ENCODE measurements around the gene COL4A1. TPM values are rescaled to one million over a fixed set of nuclear protein-coding genes. Genes with fewer than 3 reads are reported as not detected.

COL4A1 gene
- total RNA-seq, 1 donor from 2014 or later, result 5,210 TPM

DNA sequence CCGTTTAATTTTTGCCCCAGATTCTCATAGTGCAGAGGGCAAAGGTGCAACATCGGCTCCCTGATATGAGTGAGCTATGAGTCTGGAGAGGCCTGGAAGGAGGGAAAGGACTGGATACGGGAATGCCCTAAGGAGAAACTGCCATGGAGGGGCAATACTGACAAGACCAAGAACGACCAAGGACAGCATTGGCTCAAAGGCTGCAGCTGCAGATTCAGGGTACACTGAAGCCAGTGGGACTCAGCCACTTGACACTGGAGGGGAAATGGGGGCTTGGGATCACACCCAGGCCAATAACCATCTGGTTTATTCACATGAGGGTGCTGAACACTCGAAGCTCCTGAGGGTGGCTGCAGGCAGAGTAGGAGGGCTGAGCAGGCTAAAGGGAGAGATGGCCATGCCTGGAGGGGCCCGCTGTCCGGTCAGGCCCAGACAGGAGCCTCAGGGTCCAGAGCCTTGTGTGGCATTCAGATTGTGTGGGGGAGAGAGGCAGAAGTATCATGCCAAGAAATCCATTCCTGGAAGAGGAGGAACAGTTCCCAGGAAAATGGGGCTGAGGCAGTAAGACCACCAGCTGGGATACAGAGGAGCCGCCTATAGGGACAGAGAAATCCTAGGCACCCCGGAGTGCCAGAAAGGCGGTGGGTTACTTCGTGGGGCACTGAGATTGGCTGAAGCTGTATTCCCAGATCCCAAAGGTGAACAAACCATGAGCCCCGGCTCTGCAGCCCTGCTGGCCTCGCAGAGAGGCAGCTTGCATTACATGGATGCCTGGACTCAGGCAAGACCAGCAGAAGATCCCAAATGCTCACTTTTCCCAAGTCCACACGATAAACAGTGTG, 20.7 kb downstream of the COL4A1 start:
- Mint-ChIP-seq H3K4me1 (ENCODE audit: low read depth) (peaks cover 93% of the 10 kb centered on the region), H3K27me3 (ENCODE audit: low read depth) (no peaks in the 10 kb centered on the region), H3K4me3 (ENCODE audit: unreplicated experiment) (no peak overlapping the region), H3K27ac (ENCODE audit: unreplicated experiment) (peak overlapping the region; percentile 86), H3K36me3 (ENCODE audit: low read depth) (peaks cover 43% of the 10 kb centered on the region), H3K9me3 (ENCODE audit: low read depth) (no peaks in the 10 kb centered on the region)
- TF ChIP-seq, protein P1, sequence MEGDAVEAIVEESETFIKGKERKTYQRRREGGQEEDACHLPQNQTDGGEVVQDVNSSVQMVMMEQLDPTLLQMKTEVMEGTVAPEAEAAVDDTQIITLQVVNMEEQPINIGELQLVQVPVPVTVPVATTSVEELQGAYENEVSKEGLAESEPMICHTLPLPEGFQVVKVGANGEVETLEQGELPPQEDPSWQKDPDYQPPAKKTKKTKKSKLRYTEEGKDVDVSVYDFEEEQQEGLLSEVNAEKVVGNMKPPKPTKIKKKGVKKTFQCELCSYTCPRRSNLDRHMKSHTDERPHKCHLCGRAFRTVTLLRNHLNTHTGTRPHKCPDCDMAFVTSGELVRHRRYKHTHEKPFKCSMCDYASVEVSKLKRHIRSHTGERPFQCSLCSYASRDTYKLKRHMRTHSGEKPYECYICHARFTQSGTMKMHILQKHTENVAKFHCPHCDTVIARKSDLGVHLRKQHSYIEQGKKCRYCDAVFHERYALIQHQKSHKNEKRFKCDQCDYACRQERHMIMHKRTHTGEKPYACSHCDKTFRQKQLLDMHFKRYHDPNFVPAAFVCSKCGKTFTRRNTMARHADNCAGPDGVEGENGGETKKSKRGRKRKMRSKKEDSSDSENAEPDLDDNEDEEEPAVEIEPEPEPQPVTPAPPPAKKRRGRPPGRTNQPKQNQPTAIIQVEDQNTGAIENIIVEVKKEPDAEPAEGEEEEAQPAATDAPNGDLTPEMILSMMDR (IDR thresholded peaks at IDR 0.05), result no peak
- no peak for DNase-seq (ENCODE audit: low spot score)

DNA sequence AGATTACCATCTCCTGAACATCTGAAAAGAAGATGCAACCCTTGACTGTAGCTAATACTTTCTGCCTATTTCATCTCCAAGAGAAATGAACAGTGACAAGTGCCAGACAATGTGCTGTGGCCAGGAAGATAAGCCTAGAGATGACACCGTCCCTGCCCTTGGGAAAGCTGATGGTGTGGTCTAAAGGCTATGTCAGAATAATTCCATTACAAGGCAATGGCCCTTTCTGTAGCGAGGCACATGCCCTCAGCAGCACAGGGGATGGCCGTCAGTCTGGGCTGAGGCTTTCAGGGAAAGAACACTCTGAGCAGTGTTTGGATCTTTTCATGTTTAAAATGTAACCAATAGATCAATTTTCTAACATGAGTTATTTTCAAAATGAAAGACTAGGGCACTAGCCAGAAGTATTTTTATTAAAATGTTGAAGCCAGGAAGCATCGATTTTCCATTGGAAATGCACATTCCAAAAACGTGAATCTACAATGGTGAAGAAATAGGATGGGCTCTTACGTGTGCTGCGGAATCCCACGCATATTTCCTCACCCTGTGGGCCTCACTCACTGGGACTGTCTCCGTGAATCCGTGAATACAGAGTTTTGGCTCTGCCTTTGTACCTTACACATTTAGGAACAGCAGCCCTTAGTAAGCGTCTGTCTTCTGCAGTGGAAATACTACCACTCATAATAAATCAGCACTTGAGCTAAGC, 22.0 kb downstream of the COL4A1 start:
- Mint-ChIP-seq H3K4me1 (ENCODE audit: low read depth) (peaks cover 94% of the 10 kb centered on the region), H3K27ac (ENCODE audit: unreplicated experiment) (peak overlapping the region; percentile 86), H3K27me3 (ENCODE audit: low read depth) (no peaks in the 10 kb centered on the region)

DNA sequence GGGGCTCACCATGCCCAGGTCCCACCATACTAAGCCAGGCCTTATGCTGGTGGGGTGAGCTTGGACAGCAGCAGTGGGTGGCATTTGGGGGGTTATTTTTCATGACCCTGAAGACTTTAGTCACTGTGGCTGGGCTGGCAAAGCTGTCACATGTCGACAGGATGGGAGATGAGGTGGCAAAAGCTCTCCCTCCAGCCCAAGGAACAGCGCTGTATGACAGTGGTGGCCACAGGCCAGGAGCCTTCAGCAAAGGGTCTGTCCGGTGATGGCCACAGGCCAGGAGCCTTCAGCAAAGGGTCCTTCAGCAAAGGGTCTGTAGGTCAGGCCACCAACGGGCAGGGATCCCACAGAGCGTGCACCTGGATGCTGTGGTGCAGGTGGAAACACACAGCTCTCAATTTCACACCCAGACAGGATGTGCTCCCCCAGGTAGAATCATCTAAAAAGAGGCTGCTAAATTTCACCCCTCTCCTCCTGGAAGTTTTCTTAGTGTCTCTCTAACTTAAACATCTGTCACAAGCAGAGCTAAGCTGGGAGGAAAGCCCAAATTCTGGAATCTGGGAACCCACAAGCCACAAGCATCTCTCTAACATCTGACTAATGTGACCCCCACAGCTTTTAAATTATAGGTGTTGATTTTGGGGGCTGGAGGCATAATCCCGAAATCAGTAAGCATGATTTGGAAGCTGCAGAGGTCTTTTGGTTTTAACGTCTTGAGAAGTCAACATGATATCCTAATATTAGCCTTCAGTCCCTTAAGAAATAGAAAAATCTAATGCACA, 23.0 kb downstream of the COL4A1 start:
- H3K27me3 Mint-ChIP-seq (ENCODE audit: low read depth), result no peaks in the 10 kb centered on the region
- H3K36me3 Mint-ChIP-seq (ENCODE audit: low read depth), result peaks cover 29% of the 10 kb centered on the region
- TF ChIP-seq, protein P1 (IDR thresholded peaks at IDR 0.05), result no peak
- no peaks in the 10 kb centered on the region for H3K9me3 Mint-ChIP-seq (ENCODE audit: low read depth)
- H3K27ac Mint-ChIP-seq (ENCODE audit: unreplicated experiment), result peak overlapping the region; percentile 86
- no peak overlapping the region for H3K4me3 Mint-ChIP-seq (ENCODE audit: unreplicated experiment)
- no peak for DNase-seq (ENCODE audit: low spot score)
- H3K4me1 Mint-ChIP-seq (ENCODE audit: low read depth), result peaks cover 96% of the 10 kb centered on the region

More for the DNA sequence above, 22.0 kb downstream of the COL4A1 start:
- Mint-ChIP-seq H3K4me3 (ENCODE audit: unreplicated experiment) (no peak overlapping the region), H3K9me3 (ENCODE audit: low read depth) (no peaks in the 10 kb centered on the region), H3K36me3 (ENCODE audit: low read depth) (peaks cover 35% of the 10 kb centered on the region)
- TF ChIP-seq, protein P1 (IDR thresholded peaks at IDR 0.05), result no peak
- DNase-seq (ENCODE audit: low spot score), result no peak

DNA sequence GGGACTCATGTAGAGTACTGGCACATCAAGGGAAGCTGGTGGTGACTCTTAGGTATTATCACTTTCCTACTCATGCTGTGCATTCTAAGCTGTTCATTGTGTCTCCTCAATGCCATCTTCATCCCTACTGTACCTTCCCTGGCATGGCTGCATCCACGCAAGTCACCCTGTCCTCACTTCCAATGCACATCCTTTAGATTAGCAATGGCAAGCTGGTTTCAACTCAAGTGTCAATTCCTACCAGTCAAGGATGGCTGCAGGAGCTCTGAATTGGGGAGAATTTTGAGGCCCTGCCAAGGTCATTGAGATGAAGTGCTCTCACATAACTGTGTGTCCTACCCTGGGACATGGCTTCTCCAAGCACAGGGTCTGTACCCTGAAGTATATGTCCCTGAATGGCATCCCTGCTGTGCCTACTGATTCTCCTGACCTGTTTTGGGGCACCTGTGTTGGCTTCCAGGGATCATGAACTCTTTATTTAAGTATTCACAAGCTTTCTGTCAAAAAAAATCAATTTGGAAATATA, 24.6 kb downstream of the COL4A1 start:
- Mint-ChIP-seq H3K27ac (ENCODE audit: unreplicated experiment) (peak overlapping the region; percentile 87), H3K27me3 (ENCODE audit: low read depth) (no peaks in the 10 kb centered on the region), H3K4me1 (ENCODE audit: low read depth) (peaks cover 100% of the 10 kb centered on the region), H3K36me3 (ENCODE audit: low read depth) (peaks cover 27% of the 10 kb centered on the region), H3K9me3 (ENCODE audit: low read depth) (no peaks in the 10 kb centered on the region), H3K4me3 (ENCODE audit: unreplicated experiment) (no peak overlapping the region)
- TF ChIP-seq, protein P1 (IDR thresholded peaks at IDR 0.05), result no peak
- DNase-seq (ENCODE audit: low spot score), result no peak

DNA sequence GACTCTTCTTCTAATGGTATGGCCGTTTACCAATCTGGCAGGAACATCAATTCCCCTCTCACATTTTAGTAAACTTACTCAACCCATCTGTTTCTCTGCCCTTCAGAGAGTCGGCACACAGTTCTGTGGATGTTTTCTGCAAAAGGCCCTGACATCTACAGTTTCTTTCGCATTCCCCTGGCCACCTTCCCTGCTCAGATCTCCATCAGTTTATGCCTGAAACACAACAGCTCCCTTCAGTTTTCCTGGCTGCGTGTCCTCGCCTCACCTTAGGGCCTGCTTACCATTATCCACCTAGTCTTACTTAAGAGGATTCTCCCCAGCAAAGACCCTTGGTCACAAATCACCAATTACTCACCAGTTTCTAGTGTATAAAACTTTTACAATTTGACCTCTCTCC, 25.2 kb downstream of the COL4A1 start:
- peaks cover 21% of the 10 kb centered on the region for H3K36me3 Mint-ChIP-seq (ENCODE audit: low read depth)

More for the DNA sequence above, 25.2 kb downstream of the COL4A1 start:
- H3K4me1 Mint-ChIP-seq (ENCODE audit: low read depth), result peaks cover 98% of the 10 kb centered on the region
- DNase-seq (ENCODE audit: low spot score), result no peak
- peak overlapping the region; percentile 87 for H3K27ac Mint-ChIP-seq (ENCODE audit: unreplicated experiment)
- TF ChIP-seq, protein P1 (IDR thresholded peaks at IDR 0.05), result no peak
- no peak overlapping the region for H3K4me3 Mint-ChIP-seq (ENCODE audit: unreplicated experiment)
- no peaks in the 10 kb centered on the region for H3K9me3 Mint-ChIP-seq (ENCODE audit: low read depth)
- H3K27me3 Mint-ChIP-seq (ENCODE audit: low read depth), result no peaks in the 10 kb centered on the region

All from chondrocyte (in vitro differentiated cells).